Hepatocyte (in vitro differentiated cells): ENCODE data around the gene LITAFD. TPM values are rescaled to one million over a fixed set of nuclear protein-coding genes. Genes with fewer than 3 reads are reported as not detected.

Source experiments
- DNase-seq: peaks from one replicate; pipeline ENCODE4 v3.0.0-alpha.2; 2016; ENCODE audit warnings: low spot score
- H2AFZ ChIP-seq: fragments of 200-600 bp; sonication (generic); 2 replicates; pipeline ENCODE4 v1.6.0; 2016; ENCODE audit warnings: antibody characterized with exemption, mild to moderate bottlenecking
- H3K27ac ChIP-seq: fragments of 200-600 bp; sonication (generic); 2 replicates; pipeline ENCODE4 v1.5.1; 2016; ENCODE audit warnings: mild to moderate bottlenecking
- H3K27me3 ChIP-seq: fragments of 200-600 bp; sonication (generic); 2 replicates; pipeline ENCODE4 v1.6.1; 2016
- H3K36me3 ChIP-seq: fragments of 200-600 bp; sonication (generic); replicated peaks from 2 replicates; pipeline ENCODE4 v1.5.1; 2016; ENCODE audit warnings: low read depth; ENCODE audit not compliant: insufficient read depth
- H3K4me1 ChIP-seq: fragments of 200-600 bp; sonication (generic); 2 replicates; pipeline ENCODE4 v1.5.1; 2016; ENCODE audit warnings: mild to moderate bottlenecking, moderate library complexity; ENCODE audit not compliant: insufficient read depth
- H3K4me2 ChIP-seq: fragments of 200-600 bp; sonication (generic); 2 replicates; pipeline ENCODE4 v1.6.0; 2016
- H3K4me3 ChIP-seq: fragments of 200-600 bp; sonication (generic); 2 replicates; pipeline ENCODE4 v1.5.1; 2016; ENCODE audit warnings: mild to moderate bottlenecking
- H3K79me2 ChIP-seq: fragments of 200-600 bp; sonication (generic); 2 replicates; pipeline ENCODE4 v1.6.0; 2017; ENCODE audit warnings: mild to moderate bottlenecking
- H3K9me2 ChIP-seq: fragments of 200-600 bp; sonication (generic); replicated peaks from 2 replicates; pipeline ENCODE4 v1.6.0; 2017; ENCODE audit warnings: mild to moderate bottlenecking; ENCODE audit not compliant: insufficient read depth
- H3K9me3 ChIP-seq: fragments of 200-600 bp; sonication (generic); 2 replicates; pipeline ENCODE4 v1.5.1; 2016; ENCODE audit warnings: low read depth, mild to moderate bottlenecking
- H4K20me1 ChIP-seq: fragments of 200-600 bp; sonication (generic); 2 replicates; pipeline ENCODE4 v1.6.0; 2016; ENCODE audit warnings: mild to moderate bottlenecking; ENCODE audit not compliant: insufficient read depth, poor library complexity, severe bottlenecking
- EZH2 ChIP-seq: fragments of 200-600 bp; sonication (generic); IDR thresholded peaks from 2 replicates; pipeline ENCODE4 v1.6.1; 2016; ENCODE audit warnings: antibody characterized with exemption, mild to moderate bottlenecking, borderline replicate concordance
- EZH2phosphoT487 ChIP-seq: fragments of 200-600 bp; sonication (generic); IDR thresholded peaks from one replicate; pipeline ENCODE4 v1.6.1; 2018; ENCODE audit warnings: antibody characterized with exemption, mild to moderate bottlenecking, low read depth, moderate library complexity; ENCODE audit not compliant: unreplicated experiment, severe bottlenecking
- WGBS: methylation state at CpG from one replicate; pipeline ENCODE4 v1.1.6; 2016; ENCODE audit warnings: low lambda C conversion rate; ENCODE audit errors: missing lambda C conversion rate; 5-methylcytosine and 5-hydroxymethylcytosine counted together
- polyA plus RNA-seq: library from polyadenylated mRNA; unstranded; fragments of >200 nt; fragmentation: Nextera tagmentation; extraction: Ambion mirVana; gene quantifications from 2 replicates; pipeline ENCODE4 v1.2.1, GENCODE V29; 2016
- total RNA-seq: library from RNA; depleted of rRNA; stranded (reverse); fragments of >200 nt; gene quantifications from 2 replicates; pipeline ENCODE4 v1.2.3, GENCODE V29; 2014
- TF ChIP-seq, protein P1 (sequence below): fragments of 200-600 bp; sonication (generic); IDR thresholded peaks from 2 replicates; pipeline ENCODE4 v1.5.1; 2016; ENCODE audit warnings: antibody characterized with exemption, mild to moderate bottlenecking; ENCODE audit not compliant: poor library complexity

Gene LITAFD
- total and polyA plus RNA-seq, 2 experiments from 2014 or later, result not detected

GRCh38 chr16:8858994-8859912 lies 22.9 kb upstream of the LITAFD start:
- Histone ChIP-seq H3K4me2 (peak overlapping the region; percentile 57), H2AFZ (no peak overlapping the region), H3K9me3 (no peaks in the 10 kb centered on the region), H3K27me3 (no peaks in the 10 kb centered on the region), H3K9me2 (no peaks in the 10 kb centered on the region), H4K20me1 (peaks cover 30% of the 10 kb centered on the region), H3K4me1 (peaks cover 44% of the 10 kb centered on the region), H3K4me3 (no peak overlapping the region), H3K36me3 (no peaks in the 10 kb centered on the region), H3K27ac (peak overlapping the region; percentile 57), H3K79me2 (peaks cover 58% of the 10 kb centered on the region)
- TF ChIP-seq, protein P1, sequence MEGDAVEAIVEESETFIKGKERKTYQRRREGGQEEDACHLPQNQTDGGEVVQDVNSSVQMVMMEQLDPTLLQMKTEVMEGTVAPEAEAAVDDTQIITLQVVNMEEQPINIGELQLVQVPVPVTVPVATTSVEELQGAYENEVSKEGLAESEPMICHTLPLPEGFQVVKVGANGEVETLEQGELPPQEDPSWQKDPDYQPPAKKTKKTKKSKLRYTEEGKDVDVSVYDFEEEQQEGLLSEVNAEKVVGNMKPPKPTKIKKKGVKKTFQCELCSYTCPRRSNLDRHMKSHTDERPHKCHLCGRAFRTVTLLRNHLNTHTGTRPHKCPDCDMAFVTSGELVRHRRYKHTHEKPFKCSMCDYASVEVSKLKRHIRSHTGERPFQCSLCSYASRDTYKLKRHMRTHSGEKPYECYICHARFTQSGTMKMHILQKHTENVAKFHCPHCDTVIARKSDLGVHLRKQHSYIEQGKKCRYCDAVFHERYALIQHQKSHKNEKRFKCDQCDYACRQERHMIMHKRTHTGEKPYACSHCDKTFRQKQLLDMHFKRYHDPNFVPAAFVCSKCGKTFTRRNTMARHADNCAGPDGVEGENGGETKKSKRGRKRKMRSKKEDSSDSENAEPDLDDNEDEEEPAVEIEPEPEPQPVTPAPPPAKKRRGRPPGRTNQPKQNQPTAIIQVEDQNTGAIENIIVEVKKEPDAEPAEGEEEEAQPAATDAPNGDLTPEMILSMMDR, result no peak
- TF ChIP-seq EZH2, result no peak
- no peak for TF ChIP-seq EZH2phosphoT487
- DNase-seq, result no peak
- 93% methylated on average over 31 of the region's 31 CpGs for WGBS

GRCh38 chr16:8859913-8860881 lies 22.0 kb upstream of the LITAFD start:
- peak overlapping the region; percentile 57 for H3K4me2 ChIP-seq
- no peaks in the 10 kb centered on the region for H3K27me3 ChIP-seq
- H2AFZ ChIP-seq, result no peak overlapping the region
- peak; percentile 73 for DNase-seq
- 68% methylated on average over 25 of the region's 25 CpGs for WGBS
- peaks cover 53% of the 10 kb centered on the region for H3K4me1 ChIP-seq
- H3K36me3 ChIP-seq, result no peaks in the 10 kb centered on the region
- peaks cover 37% of the 10 kb centered on the region for H4K20me1 ChIP-seq
- H3K9me2 ChIP-seq, result no peaks in the 10 kb centered on the region
- H3K27ac ChIP-seq, result peak overlapping the region; percentile 57
- no peak overlapping the region for H3K4me3 ChIP-seq
- no peaks in the 10 kb centered on the region for H3K9me3 ChIP-seq
- TF ChIP-seq, protein P1, result no peak
- no peak for TF ChIP-seq EZH2
- TF ChIP-seq EZH2phosphoT487, result no peak
- peaks cover 68% of the 10 kb centered on the region for H3K79me2 ChIP-seq

DNA sequence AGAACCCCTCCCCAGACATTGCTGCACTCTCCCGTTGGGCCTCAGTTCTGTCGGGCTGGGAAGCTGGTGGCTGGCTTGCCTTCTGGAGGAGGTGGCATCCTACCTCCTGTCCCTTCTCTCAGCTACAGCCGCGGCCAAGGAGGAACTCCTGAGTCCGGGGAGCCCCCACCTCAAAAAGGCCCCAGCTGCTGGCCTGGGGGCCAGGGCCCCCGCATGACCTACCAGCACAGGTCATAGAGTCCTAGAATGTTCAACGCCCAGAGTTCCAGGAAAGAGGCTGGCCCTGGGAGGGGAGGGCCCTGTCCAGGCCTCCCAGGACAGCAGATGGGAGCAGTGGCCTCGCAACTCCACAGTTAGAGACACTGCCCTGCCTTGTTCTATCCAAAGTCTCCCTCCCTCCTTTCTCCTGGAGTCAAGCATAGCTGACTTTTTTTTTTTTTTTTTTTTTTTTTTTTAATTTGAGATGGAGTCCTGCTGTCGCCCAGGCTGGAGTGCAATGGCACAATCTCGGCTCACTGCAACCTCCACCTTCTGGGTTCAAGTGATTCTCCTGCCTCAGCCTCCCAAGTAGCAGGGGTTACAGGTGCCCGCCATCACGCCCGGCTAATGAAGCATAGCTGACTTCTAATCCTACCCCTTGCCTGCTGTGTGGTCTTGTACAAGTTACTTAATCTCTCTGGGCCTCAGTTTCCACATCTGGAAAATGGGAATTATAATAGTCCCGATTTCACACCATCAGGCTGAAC lies 20.4 kb upstream of the LITAFD start:
- H3K27ac ChIP-seq, result peak overlapping the region; percentile 93
- no peak overlapping the region for H3K4me2 ChIP-seq
- H3K79me2 ChIP-seq, result peaks cover 83% of the 10 kb centered on the region
- 91% methylated on average over 14 of the region's 14 CpGs for WGBS
- peaks cover 47% of the 10 kb centered on the region for H4K20me1 ChIP-seq
- DNase-seq, result peak; percentile 44
- peaks cover 66% of the 10 kb centered on the region for H3K4me1 ChIP-seq
- H3K36me3 ChIP-seq, result no peaks in the 10 kb centered on the region
- no peak overlapping the region for H3K4me3 ChIP-seq
- H3K27me3 ChIP-seq, result no peaks in the 10 kb centered on the region
- no peak overlapping the region for H2AFZ ChIP-seq
- no peaks in the 10 kb centered on the region for H3K9me2 ChIP-seq
- no peaks in the 10 kb centered on the region for H3K9me3 ChIP-seq
- TF ChIP-seq, protein P1, result no peak
- TF ChIP-seq EZH2phosphoT487 (no peak), EZH2 (no peak)
